Measurements from ENCODE around the gene GPR35. TPM values are rescaled to one million over a fixed set of nuclear protein-coding genes. Genes with fewer than 3 reads are reported as not detected.

The GPR35 gene
- total and polyA plus RNA-seq, 2 donors (not counting 3 experiments of a cell fraction or from before 2014, with no cell fraction given) = 0.18 to 0.33 TPM

DNA sequence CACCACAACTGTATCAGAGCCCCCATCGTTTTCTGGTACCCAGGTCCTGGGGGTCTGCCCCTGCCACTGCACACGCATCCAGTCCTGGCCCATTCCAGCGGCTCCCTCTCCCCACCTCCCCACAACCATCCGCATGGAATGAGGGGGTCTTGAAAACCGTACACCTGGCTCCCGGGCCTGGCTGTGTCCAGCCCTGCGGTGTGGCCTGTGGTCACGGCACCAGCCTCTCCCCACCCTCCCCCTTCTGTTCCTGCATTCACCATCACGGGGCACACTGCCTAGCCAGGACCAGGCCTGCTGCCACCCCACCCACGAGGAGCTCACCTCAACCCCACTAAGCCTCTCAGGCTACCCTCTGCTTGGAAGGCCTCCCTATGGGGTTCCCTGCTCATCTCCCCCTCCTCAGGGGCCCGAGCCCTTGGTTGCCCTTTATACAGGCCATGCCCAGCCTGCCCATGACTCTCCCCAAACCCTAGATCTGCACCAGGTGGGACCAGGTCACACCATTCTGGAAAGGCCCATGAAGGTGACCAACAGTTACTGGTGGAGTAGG, 11.4 kb downstream of the GPR35 start:
- Histone ChIP-seq H2AFZ (ENCODE audit: low read depth, low read length) (no peak overlapping the region), H4K20me1 (replicated peaks; ENCODE audit: control insufficient read depth, extremely low read depth, insufficient read depth, low read length) (no peaks in the 10 kb centered on the region), H3K4me3 (replicated peaks in 1 of 3; ENCODE audit: insufficient read depth in 1 of 3, low read depth in 1 of 3, low read length in 3 of 3) (no peak overlapping the region), H3K9ac (replicated peaks; ENCODE audit: extremely low read depth, insufficient read depth, low read length) (no peak overlapping the region), H3K27ac (ENCODE audit: insufficient read depth, low read depth, low read length) (no peak overlapping the region), H3K27me3 (ENCODE audit: control insufficient read depth in 2 of 2, insufficient read depth in 2 of 2, low read length in 2 of 2) (no peaks in the 10 kb centered on the region), H3K79me2 (ENCODE audit: control insufficient read depth, insufficient read depth, low read length) (no peaks in the 10 kb centered on the region), H3K9me1 (replicated peaks; ENCODE audit: control insufficient read depth, extremely low read depth, insufficient read depth, low read length) (no peaks in the 10 kb centered on the region), H3K36me3 (ENCODE audit: control insufficient read depth in 2 of 2, extremely low read depth in 1 of 2, insufficient read depth in 2 of 2, low read length in 2 of 2) (no peaks in the 10 kb centered on the region), H3K4me1 (ENCODE audit: control insufficient read depth, extremely low read depth, insufficient read depth, low read length) (no peaks in the 10 kb centered on the region), H3K9me3 (replicated peaks; ENCODE audit: control insufficient read depth, insufficient read depth, low read length) (no peaks in the 10 kb centered on the region), H3K4me2 (ENCODE audit: insufficient read depth, low read length) (no peak overlapping the region)
- dilution Hi-C loops (cut with MboI; ENCODE audit: extremely low pct_ligation_motif_present, low sequenced_read_pairs) = no loop called here
- intact Hi-C loops (cut with micrococcal nuclease) = no loop called here
- BruUV-seq (replicated peaks) = no TSS peak
- ChIA-PET POLR2A (no interaction called here), CTCF (no interaction called here)
- DNase-seq (ENCODE audit: low read depth, low spot score) = no peak
- FAIRE-seq = no peak
- TF ChIP-seq FOS (IDR thresholded peaks at IDR 0.05; ENCODE audit: borderline replicate concordance, insufficient read depth, low read length) (no peak), CTCF (IDR thresholded peaks at IDR 0.05; ENCODE audit: extremely low read depth in 1 of 2, insufficient read depth in 1 of 2, low read depth in 1 of 2, low read length in 2 of 2) (no peak), GATA2 (IDR thresholded peaks at IDR 0.05; ENCODE audit: insufficient read depth, insufficient read length, low read depth, low read length) (no peak), POLR2AphosphoS5 (IDR thresholded peaks at IDR 0.05; ENCODE audit: insufficient read depth, low read depth, low read length) (no peak), MYC (IDR thresholded peaks at IDR 0.05; ENCODE audit: low read depth, low read length) (no peak), JUN (IDR thresholded peaks at IDR 0.05; ENCODE audit: borderline replicate concordance, insufficient read depth, insufficient read length, low read depth) (no peak), POLR2A (IDR thresholded peaks at IDR 0.05; ENCODE audit: low read depth, low read length) (no peak), MAX (IDR thresholded peaks at IDR 0.05; ENCODE audit: insufficient read depth, insufficient read length) (no peak), EZH2 (IDR thresholded peaks at IDR 0.05; ENCODE audit: borderline replicate concordance, low read depth, low read length, severe bottlenecking) (no peak)

All from endothelial cell of umbilical vein (primary cell).